Activated CD8-positive, alpha-beta T cell treated with anti-CD3 and anti-CD28 coated beads for 36 hours (primary cell): ENCODE data around the gene MKRN2. TPM values are rescaled to one million over a fixed set of nuclear protein-coding genes. Genes with fewer than 3 reads are reported as not detected.

Source experiments
- ATAC-seq: fragments of 200-7000 bp; cut with Tn5 transposase; one replicate; pipeline ENCODE4 v1.10.0; 2021; ENCODE audit warnings: mild to moderate bottlenecking, moderate library complexity
- CTCF ChIA-PET: fragments of 350-600 bp; sonication (Branson Sonifier 250); formaldehyde crosslinking; loops from one replicate; lab custom pipeline; 2021; ENCODE audit warnings: antibody characterized with exemption; lab: Charles Lee
- POLR2A ChIA-PET: fragments of 350-600 bp; sonication (Branson Sonifier 250); formaldehyde crosslinking; loops from one replicate; lab custom pipeline; 2021; ENCODE audit warnings: antibody characterized with exemption; lab: Charles Lee
- DNase-seq: peaks from one replicate; pipeline ENCODE4 v3.0.0-alpha.2; 2020
- H3K27ac Mint-ChIP-seq: one replicate; pipeline ENCODE4 v1.8.0; 2021; ENCODE audit warnings: mild to moderate bottlenecking, mixed read lengths
- H3K27me3 Mint-ChIP-seq: one replicate; pipeline ENCODE4 v1.8.0; 2021; ENCODE audit warnings: mixed read lengths
- H3K36me3 Mint-ChIP-seq: one replicate; pipeline ENCODE4 v1.8.0; 2021; ENCODE audit warnings: low read depth, mixed read lengths
- H3K4me1 Mint-ChIP-seq: one replicate; pipeline ENCODE4 v1.8.0; 2021; ENCODE audit warnings: low read depth, mixed read lengths
- H3K4me3 Mint-ChIP-seq: one replicate; pipeline ENCODE4 v1.8.0; 2021; ENCODE audit warnings: mild to moderate bottlenecking, moderate library complexity, mixed read lengths
- H3K9me3 Mint-ChIP-seq: one replicate; pipeline ENCODE4 v1.8.0; 2021; ENCODE audit warnings: mixed read lengths
- CTCF ChIP-seq: fragments of 200-600 bp; IDR thresholded peaks from one replicate; pipeline ENCODE4 v1.8.0; 2022; ENCODE audit warnings: antibody characterized with exemption, mild to moderate bottlenecking
- intact Hi-C: fragments of 100-400 bp; cut with micrococcal nuclease; formaldehyde crosslinking; loops from one replicate; pipeline ENCODE4 v1.10.0; 2022
- total RNA-seq, 2 experiments: library from RNA; stranded (reverse); gene quantifications; one replicate each; pipeline ENCODE4 v1.2.3, GENCODE V29; 2021

The MKRN2 gene
- total RNA-seq, 2 experiments from 2014 or later = 27.8 to 28.2 TPM

- Mint-ChIP-seq H3K4me1 (peaks cover 4% of the 10 kb centered on the region), H3K9me3 (no peaks in the 10 kb centered on the region), H3K27ac (no peak overlapping the region), H3K4me3 (no peak overlapping the region), H3K27me3 (no peaks in the 10 kb centered on the region), H3K36me3 (peaks cover 35% of the 10 kb centered on the region)
- ATAC-seq = no peak
- no peak for DNase-seq
- POLR2A ChIA-PET = interaction anchor here (1.0 to 1.1 kb wide), 2 partner anchors 26 to 29 kb away, joined by 3 to 4 read pairs; no protein-coding TSS in a partner anchor
- intact Hi-C loops = no loop called here
- CTCF ChIA-PET = interaction anchor here (0.7 to 1.3 kb wide), 3 partner anchors 15 to 137 kb away, joined by 3 to 4 read pairs (median 3); no protein-coding TSS in a partner anchor
- TF ChIP-seq CTCF = no peak
Observed at GRCh38 chr3:12583280-12583679, 26.4 kb downstream of the MKRN2 start.

- TF ChIP-seq CTCF = no peak
- no peaks in the 10 kb centered on the region for H3K27me3 Mint-ChIP-seq
- no peak overlapping the region for H3K4me3 Mint-ChIP-seq
- H3K27ac Mint-ChIP-seq = peak overlapping the region; percentile 5
- H3K4me1 Mint-ChIP-seq = peaks cover 1% of the 10 kb centered on the region
- H3K9me3 Mint-ChIP-seq = no peaks in the 10 kb centered on the region
- DNase-seq = no peak
- peaks cover 39% of the 10 kb centered on the region for H3K36me3 Mint-ChIP-seq
- intact Hi-C loops = no loop called here
- POLR2A ChIA-PET = interaction anchor here (1.0 kb wide), 1 partner anchor 29 kb away, joined by 3 read pairs; no protein-coding TSS in a partner anchor
- ATAC-seq = no peak
- CTCF ChIA-PET = no interaction called here
Observed at GRCh38 chr3:12584083-12584482, 27.2 kb downstream of the MKRN2 start.

- Mint-ChIP-seq H3K27me3 (no peaks in the 10 kb centered on the region), H3K36me3 (peaks cover 34% of the 10 kb centered on the region), H3K4me3 (no peak overlapping the region), H3K9me3 (no peaks in the 10 kb centered on the region), H3K4me1 (no peaks in the 10 kb centered on the region), H3K27ac (no peak overlapping the region)
- CTCF ChIA-PET = no interaction called here
- ATAC-seq (no peak), DNase-seq (no peak)
- intact Hi-C loops = no loop called here
- no peak for TF ChIP-seq CTCF
- POLR2A ChIA-PET = interaction anchor here (1.6 kb wide), 1 partner anchor 12 kb away, joined by 5 read pairs; no protein-coding TSS in a partner anchor
Observed at GRCh38 chr3:12585181-12585580, 28.3 kb downstream of the MKRN2 start.

GRCh38 chr3:12585970-12586369, 29.1 kb downstream of the MKRN2 start:
- Mint-ChIP-seq H3K27ac (peak overlapping the region; percentile 52), H3K36me3 (peaks cover 34% of the 10 kb centered on the region), H3K4me3 (no peak overlapping the region), H3K4me1 (no peaks in the 10 kb centered on the region), H3K27me3 (no peaks in the 10 kb centered on the region), H3K9me3 (no peaks in the 10 kb centered on the region)
- ChIA-PET POLR2A (interaction anchor here (1.6 kb wide), 1 partner anchor 11 kb away, joined by 5 read pairs; no protein-coding TSS in a partner anchor), CTCF (no interaction called here)
- ATAC-seq (no peak), DNase-seq (no peak)
- TF ChIP-seq CTCF = no peak
- intact Hi-C loops = no loop called here

- intact Hi-C loops = no loop called here
- peaks cover 34% of the 10 kb centered on the region for H3K36me3 Mint-ChIP-seq
- ATAC-seq = no peak
Observed at GRCh38 chr3:12586403-12586802, 29.5 kb downstream of the MKRN2 start.

More at GRCh38 chr3:12586403-12586802, 29.5 kb downstream of the MKRN2 start:
- no peak for DNase-seq
- Mint-ChIP-seq H3K27ac (peak overlapping the region; percentile 52), H3K4me1 (no peaks in the 10 kb centered on the region), H3K4me3 (no peak overlapping the region), H3K27me3 (no peaks in the 10 kb centered on the region), H3K9me3 (no peaks in the 10 kb centered on the region)
- ChIA-PET POLR2A (no interaction called here), CTCF (no interaction called here)
- TF ChIP-seq CTCF = no peak
